ENCODE measurements around the gene KCTD7. TPM values are rescaled to one million over a fixed set of nuclear protein-coding genes. Genes with fewer than 3 reads are reported as not detected.
A peak's percentile ranks its signal among the peaks of the same experiment; 100 is the strongest.
"Not testable (repeated sequence)": the region's sequence is repeated elsewhere in the genome, so short reads cannot be mapped to it uniquely, and the experiment has no call there.

The KCTD7 gene
- total RNA-seq, 3 donors from 2014 or later, result 7.4 to 24.8 (median 8.5) TPM

DNA sequence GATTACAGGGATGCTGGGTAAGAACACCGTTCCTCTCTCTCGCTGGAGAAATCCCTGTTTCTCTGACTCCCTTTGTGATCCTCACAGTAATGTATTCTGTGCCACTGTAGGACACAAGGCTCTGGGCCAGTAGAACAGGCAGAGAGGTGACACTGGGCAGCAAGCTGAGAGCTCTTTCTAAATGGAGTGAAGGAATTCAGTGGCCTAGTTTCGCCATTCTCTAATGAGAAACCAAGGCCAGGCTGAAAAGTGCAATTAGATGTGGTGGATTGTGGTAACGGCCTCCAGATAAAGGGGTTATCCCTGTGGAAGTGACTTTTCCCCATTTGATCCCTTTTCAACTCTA is 12.8 kb downstream of the KCTD7 start:
- intact Hi-C loops (cut with DNase I, micrococcal nuclease), result no loop called here
- TF ChIP-seq CTCF (IDR thresholded peaks at IDR 0.05), result no peak
- Histone ChIP-seq H3K4me3 (no peak overlapping the region), H3K36me3 (ENCODE audit: low read depth) (no peaks in the 10 kb centered on the region), H3K4me1 (ENCODE audit: low read depth) (peaks cover 7% of the 10 kb centered on the region), H3K9me3 (no peaks in the 10 kb centered on the region)
- DNase-seq (no peak), ATAC-seq (no peak)

- peaks cover 7% of the 10 kb centered on the region for H3K4me1 ChIP-seq (ENCODE audit: low read depth)
- no peak for TF ChIP-seq CTCF (IDR thresholded peaks at IDR 0.05)
- intact Hi-C loops (cut with DNase I, micrococcal nuclease), result no loop called here
- no peaks in the 10 kb centered on the region for H3K9me3 ChIP-seq
- ATAC-seq, result no peak
- no peak overlapping the region for H3K4me3 ChIP-seq
- H3K36me3 ChIP-seq (ENCODE audit: low read depth), result no peaks in the 10 kb centered on the region
- no peak for DNase-seq
Observed at GRCh38 chr7:66642186-66642585, 13.5 kb downstream of the KCTD7 start.

GRCh38 chr7:66642932-66643331 is 14.3 kb downstream of the KCTD7 start:
- DNase-seq (no peak), ATAC-seq (no peak)
- Histone ChIP-seq H3K4me1 (ENCODE audit: low read depth) (peaks cover 7% of the 10 kb centered on the region), H3K36me3 (ENCODE audit: low read depth) (no peaks in the 10 kb centered on the region), H3K9me3 (no peaks in the 10 kb centered on the region), H3K4me3 (no peak overlapping the region)
- intact Hi-C loops (cut with DNase I, micrococcal nuclease), result no loop called here
- TF ChIP-seq CTCF (IDR thresholded peaks at IDR 0.05), result no peak

GRCh38 chr7:66643395-66643794 is 14.7 kb downstream of the KCTD7 start:
- Histone ChIP-seq H3K9me3 (no peaks in the 10 kb centered on the region), H3K4me3 (no peak overlapping the region)

DNA sequence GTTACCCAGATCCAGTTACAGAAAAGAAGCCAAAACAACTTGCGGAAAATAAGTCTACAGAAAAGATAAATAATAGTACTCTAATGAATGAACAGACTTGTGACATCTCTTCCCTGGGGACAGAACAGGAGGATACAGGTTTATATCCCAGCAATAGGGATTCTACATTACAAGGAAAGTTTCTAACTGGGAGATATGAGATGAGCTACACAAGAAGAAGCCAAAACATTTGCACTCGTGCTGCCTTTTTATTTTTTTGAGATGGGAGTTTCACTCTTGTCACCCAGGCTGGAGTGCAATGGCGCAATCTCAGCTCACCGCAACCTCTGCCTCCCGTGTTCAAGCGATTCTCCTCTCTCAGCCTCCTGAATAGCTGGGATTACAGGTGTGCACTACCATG is 22.3 kb downstream of the KCTD7 start:
- H3K9me3 ChIP-seq; H3K36me3 ChIP-seq (ENCODE audit: low read depth); H3K4me1 ChIP-seq (ENCODE audit: low read depth); DNase-seq; intact Hi-C loops (cut with DNase I, micrococcal nuclease); ATAC-seq; H3K4me3 ChIP-seq: not testable (repeated sequence)

More at GRCh38 chr7:66643395-66643794, 14.7 kb downstream of the KCTD7 start:
- DNase-seq (no peak), ATAC-seq (no peak)
- intact Hi-C loops (cut with DNase I, micrococcal nuclease), result no loop called here
- H3K36me3 ChIP-seq (ENCODE audit: low read depth), result no peaks in the 10 kb centered on the region
- TF ChIP-seq CTCF (IDR thresholded peaks at IDR 0.05), result no peak
- peaks cover 7% of the 10 kb centered on the region for H3K4me1 ChIP-seq (ENCODE audit: low read depth)

GRCh38 chr7:66653719-66654274 is 25.1 kb downstream of the KCTD7 start:
- H3K36me3 ChIP-seq (ENCODE audit: low read depth); intact Hi-C loops (cut with DNase I, micrococcal nuclease); H3K4me1 ChIP-seq (ENCODE audit: low read depth); H3K9me3 ChIP-seq; ATAC-seq; DNase-seq: not testable (repeated sequence)
- peak overlapping the region; percentile 78 for H3K4me3 ChIP-seq
